K562 (cell line): ENCODE data around the gene CCT5. TPM values are rescaled to one million over a fixed set of nuclear protein-coding genes. Genes with fewer than 3 reads are reported as not detected.

Source experiments
- ATAC-seq: fragments of 200-7000 bp; cut with Tn5 transposase; 3 replicates; pipeline ENCODE4 v1.9.1; 2020; ENCODE audit warnings: moderate library complexity
- BruUV-seq: library from RNA; stranded (reverse); fragments of 400-500 nt; replicated peaks from 2 replicates; lab custom pipeline; 2021; lab: Mats Ljungman, UMichigan
- CTCF ChIA-PET: fragments of 300-600 bp; formaldehyde crosslinking; extraction: SDS; loops from one replicate; lab custom pipeline; 2021; ENCODE audit warnings: low intra/inter-chr PET ratio; lab: Yijun Ruan, JAX
- POLR2A ChIA-PET: fragments of 300-600, 350-650 bp; sonication (Branson Sonifier 250); formaldehyde crosslinking; extraction: SDS; loops from one replicate; lab custom pipeline; 2021; ENCODE audit warnings: antibody characterized with exemption, inconsistent platforms; lab: Yijun Ruan, JAX
- DNase-seq, 4 experiments: peaks; one replicate each; pipeline versions ENCODE4 v3.0.0 to v3.0.0-alpha.2; 2011 to 2018; ENCODE audit warnings: low spot score in 3 of 4, mixed read lengths in 3 of 4; ENCODE audit errors: extremely low read depth in 1 of 4
- FAIRE-seq: peaks from 2 replicates; lab custom pipeline; 2011; peaks lifted over from hg19 to GRCh38; lab: Jason Lieb, UNC
- H2AFZ ChIP-seq: 2 replicates; pipeline ENCODE4 v1.6.0; 2011; ENCODE audit warnings: low read depth, low read length, control low read depth, inconsistent platforms
- H3K27ac ChIP-seq: fragments of 200-600 bp; 3 replicates; pipeline ENCODE4 v1.8.0; 2011; ENCODE audit warnings: low read depth, mild to moderate bottlenecking, control low read depth, inconsistent platforms, low read length, moderate library complexity, mixed read lengths; ENCODE audit errors: extremely low read depth
- H3K27me3 ChIP-seq, 2 experiments: fragments of 300-600 bp in 1 of 2; 2 replicates in 1 of 2; 3 replicates in 1 of 2; pipeline versions ENCODE4 v1.6.0 to v1.8.0; 2011; ENCODE audit warnings: inconsistent platforms in 2 of 2, low read length in 2 of 2, mild to moderate bottlenecking in 1 of 2, mixed read lengths in 1 of 2, moderate library complexity in 1 of 2; ENCODE audit not compliant: control insufficient read depth in 2 of 2, insufficient read depth in 2 of 2
- H3K36me3 ChIP-seq: fragments of 300-600 bp; 3 replicates; pipeline ENCODE4 v1.8.0; 2011; ENCODE audit warnings: mild to moderate bottlenecking, low read length, inconsistent platforms; ENCODE audit not compliant: control insufficient read depth, insufficient read depth
- H3K4me1 ChIP-seq, 2 experiments: fragments of 200-600 bp in 1 of 2; replicated peaks in 1 of 2; 2 replicates in 1 of 2; 3 replicates in 1 of 2; pipeline versions ENCODE4 v1.5.1 to v1.8.0; 2011; ENCODE audit warnings: inconsistent platforms in 2 of 2, low read length in 2 of 2, mild to moderate bottlenecking in 1 of 2, mixed read lengths in 1 of 2, moderate library complexity in 1 of 2; ENCODE audit not compliant: control insufficient read depth in 2 of 2, insufficient read depth in 2 of 2
- H3K4me2 ChIP-seq: 2 replicates; pipeline ENCODE4 v1.6.1; 2011; ENCODE audit warnings: low read length, control low read depth, inconsistent platforms, mixed read lengths; ENCODE audit not compliant: insufficient read depth
- H3K4me3 ChIP-seq: fragments of 200-600 bp; sonication (generic), shearing (Covaris generic); 2 replicates; pipeline ENCODE4 v1.5.1; 2016; ENCODE audit warnings: control low read depth, inconsistent platforms
- H3K79me2 ChIP-seq: fragments of 200-600 bp; 3 replicates; pipeline ENCODE4 v1.8.0; 2011; ENCODE audit warnings: low read length, inconsistent platforms; ENCODE audit not compliant: control insufficient read depth, insufficient read depth
- H3K9ac ChIP-seq, 2 experiments: 2 replicates each; pipeline versions ENCODE4 v1.6.0 to v1.6.1; 2011; ENCODE audit warnings: low read depth in 2 of 2, low read length in 2 of 2, control low read depth in 1 of 2, inconsistent platforms in 1 of 2, mild to moderate bottlenecking in 1 of 2, mixed read lengths in 1 of 2; ENCODE audit not compliant: insufficient read depth in 1 of 2
- H3K9me1 ChIP-seq: one replicate; pipeline ENCODE4 v1.6.0; 2011; ENCODE audit warnings: inconsistent platforms, mild to moderate bottlenecking, low read length, moderate library complexity; ENCODE audit not compliant: control insufficient read depth, insufficient read depth
- H3K9me3 ChIP-seq: replicated peaks from 2 replicates; pipeline ENCODE4 v1.5.1; 2011; ENCODE audit warnings: low read depth, low read length, inconsistent platforms; ENCODE audit not compliant: control insufficient read depth, insufficient read depth
- H4K20me1 ChIP-seq: replicated peaks from 2 replicates; pipeline ENCODE4 v1.6.1; 2011; ENCODE audit warnings: low read length, inconsistent platforms, mixed read lengths; ENCODE audit not compliant: control insufficient read depth, insufficient read depth
- BCOR ChIP-seq: fragments of 450-650 bp; IDR thresholded peaks from 2 replicates; pipeline ENCODE4 v1.6.1; 2016
- BMI1 ChIP-seq: fragments of 150-350 bp; IDR thresholded peaks from 2 replicates; pipeline ENCODE4 v1.6.1; 2014; ENCODE audit warnings: low read length
- CGGBP1 ChIP-seq: fragments of 250-450 bp; sonication (Bioruptor Pico); IDR thresholded peaks from 2 replicates; pipeline ENCODE4 v1.9.0; 2021; ENCODE audit warnings: mild to moderate bottlenecking
- CSDE1 ChIP-seq, 2 experiments: fragments of 450-650 bp; IDR thresholded peaks; 2 replicates each; pipeline ENCODE4 v1.6.1; 2016; ENCODE audit warnings: mild to moderate bottlenecking in 1 of 2
- HSF4 ChIP-seq: fragments of 250-450 bp; sonication (Bioruptor Pico); IDR thresholded peaks from 2 replicates; pipeline ENCODE4 v2.1.2; 2022; ENCODE audit warnings: mild to moderate bottlenecking, moderate library complexity, borderline replicate concordance
- PHB ChIP-seq: fragments of 250-450 bp; sonication (Bioruptor Pico); IDR thresholded peaks from 2 replicates; pipeline ENCODE4 v1.5.0; 2021
- RBM25 ChIP-seq: fragments of 200-400 bp; formaldehyde crosslinking; IDR thresholded peaks from 2 replicates; pipeline ENCODE4 v1.6.1; 2018; ENCODE audit warnings: low read length, low read depth, moderate library complexity; ENCODE audit not compliant: severe bottlenecking
- THAP7 ChIP-seq: fragments of 250-450 bp; sonication (Bioruptor Pico); IDR thresholded peaks from 2 replicates; pipeline ENCODE4 v1.5.0; 2021
- ZBTB12 ChIP-seq: fragments of 250-450 bp; sonication (Bioruptor Pico); IDR thresholded peaks from 2 replicates; pipeline ENCODE4 v1.4.0; 2020
- ZFPM2 ChIP-seq: fragments of 250-450 bp; sonication (Bioruptor Pico); IDR thresholded peaks from 2 replicates; pipeline ENCODE4 v1.5.1; 2022; ENCODE audit warnings: mild to moderate bottlenecking
- ZNF121 ChIP-seq: sonication (generic); formaldehyde crosslinking; conservative IDR thresholded peaks from 2 replicates; pipeline ENCODE4 v1.8.0; 2022; ENCODE audit warnings: missing genetic modification reagents
- ZNF384 ChIP-seq: IDR thresholded peaks from 2 replicates; pipeline ENCODE4 v1.6.1; 2012; ENCODE audit warnings: low read depth, low read length, improper control_type of control experiment
- ZNF589 ChIP-seq: fragments of 200-800 bp; sonication (Bioruptor generic); IDR thresholded peaks from 2 replicates; pipeline ENCODE4 v1.6.1; 2016; ENCODE audit warnings: low read depth, missing genetic modification characterization, missing compliant biosample characterization
- WGBS: fragments of 100-300 bp; shearing (Covaris generic); methylation state at CpG from one replicate; pipeline ENCODE4 v1.1.6; 2016; ENCODE audit warnings: low coverage, mixed read lengths; ENCODE audit not compliant: insufficient coverage; ENCODE audit errors: missing lambda C conversion rate; 5-methylcytosine and 5-hydroxymethylcytosine counted together
- in situ Hi-C: fragments of 300-500 bp; cut with MboI; formaldehyde crosslinking; loops from 4 replicates; pipeline ENCODE4 v1.15.0; 2018; ENCODE audit warnings: inconsistent platforms, mixed read lengths
- intact Hi-C: fragments of 100-400 bp; cut with micrococcal nuclease; formaldehyde crosslinking; loops from 2 replicates; pipeline ENCODE4 v1.14.2; 2022
- polyA plus RNA-seq, 8 experiments: library from polyadenylated mRNA; depleted of rRNA in 4 of 8; stranded (reverse) in 5 of 8; unstranded in 3 of 8; fragments of >200 nt; fragmentation: Nextera tagmentation in 2 of 8; fragmentation: Illumina TruSeq in 1 of 8; extraction: Ambion mirVana in 2 of 8; extraction: Trizol in 1 of 8; gene quantifications; 2 replicates each; pipeline versions ENCODE4 v1.2.1 to v1.2.3, GENCODE V29; 2011 to 2014; ENCODE audit warnings: inconsistent platforms in 1 of 8, missing spikeins in 1 of 8
- total RNA-seq, 7 experiments: library from RNA; depleted of rRNA in 6 of 7; stranded (reverse); fragments of >200 nt in 6 of 7; fragmentation: Illumina TruSeq in 2 of 7; extraction: Trizol in 2 of 7; gene quantifications; 2 replicates each; pipeline versions ENCODE4 v1.2.1 to v1.2.3, GENCODE V29; 2011 to 2021; ENCODE audit warnings: low replicate concordance in 1 of 7

The CCT5 gene
- total and polyA plus RNA-seq, 9 of the 15 experiments (the other 6 are each of a cell fraction or from before 2014, with no cell fraction given), result 782 to 1,606 (median 1,153) TPM

- intact Hi-C loops (no loop called here), in situ Hi-C loops (no loop called here)
- Histone ChIP-seq H3K27ac (no peak overlapping the region), H3K9me1 (no peaks in the 10 kb centered on the region), H4K20me1 (no peaks in the 10 kb centered on the region), H3K27me3 (no peaks in the 10 kb centered on the region), H3K4me2 (no peak overlapping the region), H3K79me2 (no peaks in the 10 kb centered on the region), H3K36me3 (peaks cover 10% of the 10 kb centered on the region), H2AFZ (no peak overlapping the region), H3K4me3 (no peak overlapping the region), H3K9me3 (no peaks in the 10 kb centered on the region), H3K9ac (no peak overlapping the region), H3K4me1 (peaks cover 0 to 12% of the 10 kb centered on the region in 2 experiments; a peak in 2 of 5 replicates)
- no peak for FAIRE-seq
- DNase-seq, result no peak
- WGBS, result 82% methylated on average over 7 of the region's 9 CpGs
- ChIA-PET POLR2A (interaction anchor here (2.1 kb wide), 1 partner anchor 11 kb away, joined by 5 read pairs; no protein-coding TSS in a partner anchor), CTCF (no interaction called here)
- BruUV-seq, result no TSS peak
- ATAC-seq, result no peak
- TF ChIP-seq THAP7 (CRISPR knock-in tag) (no peak), CSDE1 (IDR thresholded peaks at IDR 0.05) (no peak), RBM25 (peak; percentile 26), BCOR (0 out of 2 replicates have a peak, but pooled peaks have one; percentile 14), PHB (no peak), ZNF121 (peak; percentile 90), ZFPM2 (CRISPR knock-in tag) (no peak), ZNF384 (peak; percentile 23; the same call in 1 of the 2 replicates), CGGBP1 (CRISPR knock-in tag) (no peak), ZNF589 (CRISPR knock-in tag) (no peak), HSF4 (CRISPR knock-in tag) (no peak), BMI1 (no peak), ZBTB12 (no peak)
These were observed 22.2 kb downstream of the CCT5 start for GRCh38 chr5:10272053-10272874.
